ENCODE measurements around the gene RAB3A. TPM values are rescaled to one million over a fixed set of nuclear protein-coding genes. Genes with fewer than 3 reads are reported as not detected.
"Not testable (repeated sequence)": the region's sequence is repeated elsewhere in the genome, so short reads cannot be mapped to it uniquely, and the experiment has no call there.

The RAB3A gene
- total and polyA plus RNA-seq, 5 experiments from 2014 or later, result 1.3 to 3.8 (median 2.3) TPM

GRCh38 chr19:18221815-18222725 is 18.2 kb upstream of the RAB3A start:
- ATAC-seq (no peak), DNase-seq (no peak)
- peak overlapping the region in 1 of 10 donors; percentile 19 for H3K27ac Mint-ChIP-seq
- peaks cover 0 to 6% (median 0%) of the 10 kb centered on the region in 3 donors for H3K36me3 Mint-ChIP-seq
- H3K4me1 Mint-ChIP-seq, result peaks cover 13 to 34% (median 24%) of the 10 kb centered on the region in 4 donors
- H3K27me3 Mint-ChIP-seq, result peaks cover 16 to 69% (median 38%) of the 10 kb centered on the region in 5 donors
- H3K4me3 Mint-ChIP-seq, result no peak overlapping the region
- POLR2A ChIA-PET, result interaction anchor here (0.5 to 0.7 kb wide), 4 partner anchors 10 to 229 kb away, joined by 3 to 11 read pairs (median 6); no protein-coding TSS in a partner anchor
- H3K9me3 Mint-ChIP-seq, result no peaks in the 10 kb centered on the region

GRCh38 chr19:18220632-18221275 is 16.9 kb upstream of the RAB3A start:
- ATAC-seq (no peak), DNase-seq (no peak)
- peaks cover 0 to 6% (median 0%) of the 10 kb centered on the region in 3 donors for H3K36me3 Mint-ChIP-seq
- no peaks in the 10 kb centered on the region for H3K9me3 Mint-ChIP-seq
- POLR2A ChIA-PET, result no interaction called here
- H3K4me3 Mint-ChIP-seq, result peak overlapping the region in 1 of 10 donors; percentile 24
- H3K4me1 Mint-ChIP-seq, result peaks cover 11 to 25% (median 20%) of the 10 kb centered on the region in 4 donors
- H3K27ac Mint-ChIP-seq, result peak overlapping the region in 1 of 10 donors; percentile 56
- H3K27me3 Mint-ChIP-seq, result peaks cover 12 to 56% (median 30%) of the 10 kb centered on the region in 5 donors

- peaks cover 0 to 6% (median 0%) of the 10 kb centered on the region in 3 donors for H3K36me3 Mint-ChIP-seq
- H3K27ac Mint-ChIP-seq, result peak overlapping the region in 1 of 10 donors; percentile 56
- DNase-seq (no peak), ATAC-seq (no peak)
- H3K4me1 Mint-ChIP-seq, result peaks cover 12 to 19% (median 14%) of the 10 kb centered on the region in 4 donors
- POLR2A ChIA-PET, result no interaction called here
- H3K27me3 Mint-ChIP-seq, result peaks cover 12 to 49% (median 25%) of the 10 kb centered on the region in 5 donors
- H3K4me3 Mint-ChIP-seq, result peak overlapping the region in 1 of 10 donors; percentile 24
- H3K9me3 Mint-ChIP-seq, result no peaks in the 10 kb centered on the region
Observed at GRCh38 chr19:18219911-18220631, 16.2 kb upstream of the RAB3A start.

- H3K4me3 Mint-ChIP-seq, result no peak overlapping the region
- no peak overlapping the region for H3K27ac Mint-ChIP-seq
- H3K36me3 Mint-ChIP-seq, result no peaks in the 10 kb centered on the region
- DNase-seq (no peak), ATAC-seq (no peak)
- H3K27me3 Mint-ChIP-seq, result peaks cover 6 to 35% (median 19%) of the 10 kb centered on the region in 5 donors
- H3K4me1 Mint-ChIP-seq, result peaks cover 2 to 9% (median 5%) of the 10 kb centered on the region in 4 donors
- no peaks in the 10 kb centered on the region for H3K9me3 Mint-ChIP-seq
- POLR2A ChIA-PET, result no interaction called here
Observed at GRCh38 chr19:18218600-18218999, 14.8 kb upstream of the RAB3A start.

- Mint-ChIP-seq H3K27ac (no peak overlapping the region), H3K36me3 (no peaks in the 10 kb centered on the region), H3K4me3 (no peak overlapping the region), H3K9me3 (no peaks in the 10 kb centered on the region), H3K27me3 (peaks cover 6 to 30% (median 16%) of the 10 kb centered on the region in 5 donors), H3K4me1 (peaks cover 2 to 9% (median 5%) of the 10 kb centered on the region in 4 donors)
- no peak for DNase-seq
- ATAC-seq, result no peak
- POLR2A ChIA-PET, result no interaction called here
Observed at GRCh38 chr19:18218159-18218558, 14.3 kb upstream of the RAB3A start.

- H3K9me3 Mint-ChIP-seq, result no peaks in the 10 kb centered on the region
- ATAC-seq (no peak), DNase-seq (no peak)
- H3K27me3 Mint-ChIP-seq, result peaks cover 6 to 18% (median 10%) of the 10 kb centered on the region in 5 donors
- no peaks in the 10 kb centered on the region for H3K36me3 Mint-ChIP-seq
- H3K4me3 Mint-ChIP-seq, result no peak overlapping the region
- H3K4me1 Mint-ChIP-seq, result peaks cover 2 to 9% (median 5%) of the 10 kb centered on the region in 4 donors
- no peak overlapping the region for H3K27ac Mint-ChIP-seq
- POLR2A ChIA-PET, result no interaction called here
Observed at GRCh38 chr19:18216789-18217188, 12.9 kb upstream of the RAB3A start.

GRCh38 chr19:18214779-18215433 is 11.1 kb upstream of the RAB3A start:
- peaks cover 0 to 2% (median 0%) of the 10 kb centered on the region in 3 donors for H3K36me3 Mint-ChIP-seq
- no peak for DNase-seq
- no peak overlapping the region for H3K4me3 Mint-ChIP-seq
- no peaks in the 10 kb centered on the region for H3K9me3 Mint-ChIP-seq
- peak overlapping the region in 1 of 10 donors; percentile 9 for H3K27ac Mint-ChIP-seq
- H3K4me1 Mint-ChIP-seq, result peaks cover 0 to 4% (median 0%) of the 10 kb centered on the region in 4 donors
- POLR2A ChIA-PET, result interaction anchor here (0.7 kb wide), 2 partner anchors 49 to 662 kb away, joined by 3 to 5 read pairs; no protein-coding TSS in a partner anchor
- ATAC-seq, result peak in 1 of 2 donors; percentile 39
- H3K27me3 Mint-ChIP-seq, result peaks cover 2 to 19% (median 7%) of the 10 kb centered on the region in 5 donors

GRCh38 chr19:18211683-18212082 is 7.8 kb upstream of the RAB3A start:
- no peaks in the 10 kb centered on the region for H3K9me3 Mint-ChIP-seq
- POLR2A ChIA-PET, result no interaction called here

GRCh38 chr19:18209912-18210311 is 6.1 kb upstream of the RAB3A start:
- H3K36me3 Mint-ChIP-seq, POLR2A ChIA-PET, H3K9me3 Mint-ChIP-seq, H3K4me3 Mint-ChIP-seq, DNase-seq, ATAC-seq, H3K4me1 Mint-ChIP-seq: not testable (repeated sequence)
- Mint-ChIP-seq H3K27me3 (peaks cover 0 to 20% (median 10%) of the 10 kb centered on the region in 5 donors), H3K27ac (peak overlapping the region in 2 of 10 donors; percentile 56 to 61)

More at GRCh38 chr19:18211683-18212082, 7.8 kb upstream of the RAB3A start:
- Mint-ChIP-seq H3K27me3 (peaks cover 0 to 20% (median 10%) of the 10 kb centered on the region in 5 donors), H3K4me1 (peaks cover 0 to 5% (median 0%) of the 10 kb centered on the region in 4 donors), H3K27ac (no peak overlapping the region), H3K4me3 (no peak overlapping the region), H3K36me3 (peaks cover 0 to 2% (median 0%) of the 10 kb centered on the region in 3 donors)
- no peak for DNase-seq
- ATAC-seq, result no peak

- peak in 9 of 10 donors; percentile 26 to 73 (median 54) for DNase-seq
- no peak for ATAC-seq
- Mint-ChIP-seq H3K27me3 (peaks cover 0 to 20% (median 10%) of the 10 kb centered on the region in 5 donors), H3K9me3 (no peaks in the 10 kb centered on the region), H3K4me3 (no peak overlapping the region), H3K36me3 (peaks cover 0 to 2% (median 0%) of the 10 kb centered on the region in 3 donors), H3K27ac (no peak overlapping the region), H3K4me1 (peaks cover 3 to 14% (median 11%) of the 10 kb centered on the region in 4 donors)
- POLR2A ChIA-PET, result interaction anchor here (0.6 to 0.9 kb wide), 3 partner anchors 16 to 299 kb away, joined by 3 to 5 read pairs (median 4); no protein-coding TSS in a partner anchor
Observed at GRCh38 chr19:18208098-18208951, 4.5 kb upstream of the RAB3A start.

- ATAC-seq, result no peak
- Mint-ChIP-seq H3K36me3 (peaks cover 0 to 5% (median 0%) of the 10 kb centered on the region in 3 donors), H3K27me3 (peaks cover 0 to 13% (median 9%) of the 10 kb centered on the region in 5 donors), H3K4me1 (peaks cover 11 to 29% (median 27%) of the 10 kb centered on the region in 4 donors), H3K9me3 (no peaks in the 10 kb centered on the region), H3K4me3 (peak overlapping the region in 2 of 10 donors; percentile 38 to 93), H3K27ac (no peak overlapping the region)
- POLR2A ChIA-PET, result interaction anchor here (0.5 to 6.1 kb wide), 3 partner anchors 13 to 74 kb away, joined by 4 to 72 read pairs (median 52); partner anchors contain the start of genes JUND and MPV17L2
- DNase-seq, result no peak
Observed at GRCh38 chr19:18206018-18206417, 2.2 kb upstream of the RAB3A start.
